ENCODE measurements around the gene TARBP1. TPM values are rescaled to one million over a fixed set of nuclear protein-coding genes. Genes with fewer than 3 reads are reported as not detected.

The TARBP1 gene
- total and polyA plus RNA-seq, 2 of the 4 experiments (the other 2 are of a cell fraction): 10.6 to 17.7 TPM

DNA sequence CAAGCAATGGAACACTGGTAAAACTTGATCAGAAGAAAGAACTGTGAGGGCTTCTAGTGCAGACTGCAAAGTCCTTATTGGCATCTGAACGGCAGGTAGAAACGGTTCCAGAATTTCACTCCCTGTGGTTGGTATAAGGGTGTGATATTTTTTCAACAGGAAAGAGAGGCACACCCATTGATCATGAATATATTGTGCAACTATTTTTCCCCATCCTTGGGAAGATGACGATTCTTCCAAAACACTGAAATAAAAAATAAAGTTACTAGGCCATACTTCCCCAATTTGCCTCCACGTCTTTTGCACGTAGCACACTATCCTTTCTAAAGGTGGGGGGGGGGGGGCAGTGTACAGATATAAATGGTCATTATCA, 49.6 kb downstream of the TARBP1 start:
- Histone ChIP-seq H3K23ac (ENCODE audit: low read depth, low read length) (no peak overlapping the region), H3K56ac (ENCODE audit: extremely low read depth, insufficient read depth, low read length) (no peak overlapping the region), H3K4me2 (ENCODE audit: low read depth, low read length) (no peak overlapping the region), H3K4me1 (ENCODE audit: control insufficient read depth, insufficient read depth, low read length) (no peaks in the 10 kb centered on the region), H4K20me1 (ENCODE audit: insufficient read depth, low read length) (no peaks in the 10 kb centered on the region), H4K5ac (ENCODE audit: low read depth, low read length) (no peak overlapping the region), H3K27me3 (ENCODE audit: control insufficient read depth, insufficient read depth, low read length) (no peaks in the 10 kb centered on the region), H3K36me3 (ENCODE audit: control insufficient read depth, insufficient read depth, low read length) (peaks cover 9% of the 10 kb centered on the region), H3K14ac (replicated peaks; ENCODE audit: low read depth, low read length) (no peak overlapping the region), H4K8ac (ENCODE audit: low read depth in 2 of 2, low read length in 2 of 2) (no peak overlapping the region), H2BK120ac (ENCODE audit: low read depth, low read length) (no peak overlapping the region), H3K4ac (ENCODE audit: low read depth, low read length) (no peak overlapping the region), H3K79me1 (ENCODE audit: low read depth in 1 of 2, low read length in 2 of 2) (no peaks in the 10 kb centered on the region; a peak in 1 of 4 replicates), H2BK20ac (ENCODE audit: low read depth, low read length) (no peak overlapping the region), H2BK5ac (ENCODE audit: low read depth, low read length, poor library complexity, severe bottlenecking) (no peak overlapping the region), H3K18ac (ENCODE audit: low read depth, low read length) (no peak overlapping the region), H2BK15ac (ENCODE audit: low read depth, low read length) (no peak overlapping the region), H3K9ac (ENCODE audit: low read depth, low read length) (no peak overlapping the region), H2AK9ac (replicated peaks; ENCODE audit: low read depth, low read length, poor library complexity) (no peak overlapping the region), H3K9me1 (ENCODE audit: insufficient read depth, low read length) (no peaks in the 10 kb centered on the region; the same call in 1 of the 2 replicates), H3K4me3 (ENCODE audit: insufficient read depth, low read depth, low read length) (no peak overlapping the region), H3K9me3 (ENCODE audit: control insufficient read depth, insufficient read depth, low read length) (no peaks in the 10 kb centered on the region), H2AFZ (replicated peaks; ENCODE audit: low read length, poor library complexity) (no peak overlapping the region), H4K91ac (ENCODE audit: insufficient read depth, low read depth, low read length) (no peak overlapping the region), H3K27ac (ENCODE audit: insufficient read depth, low read length) (no peak overlapping the region), H2AK5ac (ENCODE audit: low read depth, low read length) (no peak overlapping the region)
- ChIA-PET CTCF (no interaction called here), POLR2A (ENCODE audit: unreplicated experiment) (no interaction called here)
- DNase-seq (no peak), ATAC-seq (ENCODE audit: low read depth) (no peak)
- BruUV-seq (replicated peaks): no TSS peak
- no CpG with 5 or more reads among the region's 5 CpGs for WGBS, 2 experiments (ENCODE audit: extremely low coverage in 2 of 2, insufficient read length in 1 of 2)
- TF ChIP-seq, protein P1, sequence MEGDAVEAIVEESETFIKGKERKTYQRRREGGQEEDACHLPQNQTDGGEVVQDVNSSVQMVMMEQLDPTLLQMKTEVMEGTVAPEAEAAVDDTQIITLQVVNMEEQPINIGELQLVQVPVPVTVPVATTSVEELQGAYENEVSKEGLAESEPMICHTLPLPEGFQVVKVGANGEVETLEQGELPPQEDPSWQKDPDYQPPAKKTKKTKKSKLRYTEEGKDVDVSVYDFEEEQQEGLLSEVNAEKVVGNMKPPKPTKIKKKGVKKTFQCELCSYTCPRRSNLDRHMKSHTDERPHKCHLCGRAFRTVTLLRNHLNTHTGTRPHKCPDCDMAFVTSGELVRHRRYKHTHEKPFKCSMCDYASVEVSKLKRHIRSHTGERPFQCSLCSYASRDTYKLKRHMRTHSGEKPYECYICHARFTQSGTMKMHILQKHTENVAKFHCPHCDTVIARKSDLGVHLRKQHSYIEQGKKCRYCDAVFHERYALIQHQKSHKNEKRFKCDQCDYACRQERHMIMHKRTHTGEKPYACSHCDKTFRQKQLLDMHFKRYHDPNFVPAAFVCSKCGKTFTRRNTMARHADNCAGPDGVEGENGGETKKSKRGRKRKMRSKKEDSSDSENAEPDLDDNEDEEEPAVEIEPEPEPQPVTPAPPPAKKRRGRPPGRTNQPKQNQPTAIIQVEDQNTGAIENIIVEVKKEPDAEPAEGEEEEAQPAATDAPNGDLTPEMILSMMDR (conservative IDR thresholded peaks at IDR 0.05; ENCODE audit: low read depth, low read length): no peak
- TF ChIP-seq USF2 (IDR thresholded peaks at IDR 0.05; ENCODE audit: low read depth, low read length) (no peak), RAD21 (IDR thresholded peaks at IDR 0.05; ENCODE audit: low read length) (no peak), FOS (IDR thresholded peaks at IDR 0.05; ENCODE audit: low read depth, low read length) (no peak), MAFK (IDR thresholded peaks at IDR 0.05; ENCODE audit: low read depth, low read length) (no peak), NFE2L2 (IDR thresholded peaks at IDR 0.05; ENCODE audit: low read depth, low read length) (no peak), CEBPB (IDR thresholded peaks at IDR 0.05; ENCODE audit: low read depth, low read length) (peak; percentile 57), BHLHE40 (IDR thresholded peaks at IDR 0.05; ENCODE audit: low read depth, low read length) (no peak)
- intact Hi-C loops (cut with micrococcal nuclease) (no loop called here), in situ Hi-C loops (cut with MboI; ENCODE audit: low sequenced_read_pairs) (no loop called here), dilution Hi-C loops (cut with HindIII; ENCODE audit: low sequenced_read_pairs, unreplicated experiment) (no loop called here)

Measured in IMR-90 (cell line).